A172 (cell line): Measurements from ENCODE around the gene GPRC5C. TPM values are rescaled to one million over a fixed set of nuclear protein-coding genes. Genes with fewer than 3 reads are reported as not detected.
A peak's percentile ranks its signal among the peaks of the same experiment; 100 is the strongest.

Experiments used
- DNase-seq: peaks from one replicate; pipeline ENCODE4 v3.0.0-alpha.2; 2015; ENCODE audit warnings: low spot score
- total RNA-seq: library from RNA; depleted of rRNA; stranded (reverse); fragments of >200 nt; shearing (Covaris generic); gene quantifications from 2 replicates; pipeline ENCODE4 v1.2.3, GENCODE V29; 2014

The GPRC5C gene
- total RNA-seq, 1 experiment from 2014 or later = 2.7 TPM

DNA sequence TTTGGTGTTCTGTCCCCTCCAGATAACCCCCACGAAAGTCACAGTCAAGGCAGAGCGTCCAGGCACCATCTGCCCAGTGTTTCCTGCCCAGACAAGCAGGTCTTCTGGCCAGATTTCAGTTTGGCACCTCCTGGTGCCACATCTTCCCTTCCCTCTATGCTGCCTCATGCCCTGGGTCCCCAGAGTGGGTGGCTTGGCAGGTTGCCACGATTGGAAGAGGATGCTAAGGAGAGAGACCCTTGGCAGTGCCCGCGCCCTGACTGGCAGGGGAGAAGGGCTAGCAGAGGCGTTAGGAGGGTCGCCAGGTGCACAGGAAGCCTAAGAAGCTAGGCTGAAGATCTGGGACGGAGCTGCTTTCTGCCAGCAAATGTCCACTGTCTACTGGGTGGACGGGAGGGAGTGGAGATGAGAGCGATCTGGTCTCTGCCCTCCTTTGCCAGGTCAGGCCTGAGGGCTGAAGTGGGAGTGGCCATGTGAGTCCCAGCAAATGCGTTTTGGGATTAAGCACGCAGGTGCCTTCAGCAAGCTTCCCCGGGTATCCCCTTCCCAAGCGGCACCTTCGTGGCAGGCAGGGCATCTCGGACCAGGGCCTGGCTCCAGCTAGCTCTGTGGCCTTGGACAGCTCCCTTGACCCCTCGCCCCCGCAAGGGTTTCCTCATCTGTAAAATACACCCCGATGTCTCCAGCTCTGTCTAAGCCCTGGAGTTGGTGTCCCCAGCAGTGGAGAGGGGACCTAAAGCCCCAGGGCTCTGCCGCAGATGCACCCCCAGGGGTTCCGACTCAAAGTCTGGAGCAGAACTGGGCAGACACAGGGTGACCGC is 21.2 kb downstream of the GPRC5C start:
- no peak for DNase-seq

DNA sequence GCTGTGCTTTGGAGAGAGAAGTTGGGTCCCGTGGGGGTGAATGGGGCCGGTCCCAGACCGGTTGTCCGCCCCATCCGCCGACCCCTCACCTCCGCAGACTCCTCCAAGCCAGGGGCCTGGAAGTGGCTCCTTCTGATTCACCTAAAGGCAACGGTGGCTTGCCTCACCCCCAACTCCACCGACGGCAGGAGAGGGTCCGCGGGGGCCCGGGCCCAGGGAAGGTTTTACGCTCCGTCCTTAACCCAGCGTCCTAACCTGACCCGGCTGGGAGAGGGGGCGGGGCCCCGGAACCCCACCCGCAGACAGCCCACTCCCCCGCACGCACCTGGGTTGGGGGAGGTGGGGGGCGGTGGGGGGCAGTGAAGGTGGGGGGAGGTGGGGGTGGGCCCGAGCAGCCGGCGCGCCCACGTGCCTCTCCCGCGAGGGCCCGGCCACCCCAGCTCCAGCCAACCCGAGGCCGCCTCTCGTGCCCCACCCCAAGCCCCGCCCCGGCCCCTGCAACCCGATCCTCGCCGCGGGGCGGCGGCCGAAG is 21.8 kb downstream of the GPRC5C start:
- DNase-seq = no peak

DNA sequence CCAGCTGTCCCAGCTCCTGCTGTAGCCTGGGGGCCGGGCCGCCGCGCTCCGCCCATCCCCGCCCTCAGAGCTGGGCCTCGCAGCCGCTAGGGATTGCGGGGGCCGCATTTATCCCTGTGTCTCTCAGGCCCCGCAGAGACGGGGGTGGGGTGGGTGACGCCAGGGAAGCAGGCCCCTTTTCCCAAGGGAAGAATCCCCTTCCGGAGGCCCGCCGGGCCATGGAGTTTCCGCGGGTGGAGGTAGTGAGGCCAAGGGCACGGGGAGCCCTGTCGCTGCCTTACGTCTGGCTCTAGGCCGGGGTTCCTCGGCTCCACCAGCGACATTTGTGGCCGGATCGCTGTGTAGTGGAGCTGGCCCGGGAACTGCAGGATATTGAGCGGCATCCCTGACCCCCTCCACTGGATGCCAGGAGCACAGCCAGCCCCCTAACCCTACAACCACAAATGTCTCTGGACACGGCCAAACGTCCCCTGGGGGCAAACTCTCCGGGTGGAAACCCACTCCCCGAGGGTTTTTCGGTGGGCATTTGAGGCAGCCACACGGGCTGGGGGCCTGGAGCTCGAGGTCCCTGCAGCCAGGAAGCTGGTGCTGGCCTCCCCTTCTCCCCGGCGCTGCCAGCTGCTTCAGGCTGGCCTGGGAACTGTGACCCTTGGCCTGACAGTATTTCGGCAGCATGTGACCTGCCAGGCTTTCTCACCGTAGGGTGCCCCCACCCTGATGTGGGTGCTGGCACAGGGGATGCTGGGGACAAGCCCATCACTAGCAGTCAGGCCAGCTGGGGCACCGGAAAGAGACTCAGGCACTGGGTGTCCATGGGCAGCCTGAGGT is 22.5 kb downstream of the GPRC5C start:
- peak; percentile 64 for DNase-seq

DNA sequence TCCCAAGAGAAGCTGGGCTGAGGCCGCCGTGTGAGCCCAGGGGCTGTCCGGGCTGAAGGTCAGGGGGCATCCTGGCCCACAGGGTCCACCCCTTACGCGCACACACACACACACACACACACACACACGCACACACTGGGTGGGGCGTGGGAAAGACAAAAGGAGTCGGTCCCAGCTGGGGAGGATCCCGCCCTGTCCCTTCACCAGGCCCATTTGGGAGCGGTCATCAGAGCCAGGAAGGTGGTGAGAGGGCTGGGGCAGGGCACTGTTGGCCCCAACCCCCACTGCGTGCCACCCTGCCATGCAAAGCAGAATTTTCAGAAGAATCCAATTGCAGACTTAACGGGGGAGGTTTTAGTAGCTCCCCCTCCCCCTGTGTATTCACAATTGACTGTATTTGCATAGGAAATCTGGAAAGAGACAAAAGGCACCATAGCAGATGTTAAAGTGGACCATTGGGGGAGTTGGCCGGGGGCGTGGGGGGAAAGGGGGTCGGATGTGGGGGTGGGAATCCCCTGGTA is 23.2 kb downstream of the GPRC5C start:
- no peak for DNase-seq

DNA sequence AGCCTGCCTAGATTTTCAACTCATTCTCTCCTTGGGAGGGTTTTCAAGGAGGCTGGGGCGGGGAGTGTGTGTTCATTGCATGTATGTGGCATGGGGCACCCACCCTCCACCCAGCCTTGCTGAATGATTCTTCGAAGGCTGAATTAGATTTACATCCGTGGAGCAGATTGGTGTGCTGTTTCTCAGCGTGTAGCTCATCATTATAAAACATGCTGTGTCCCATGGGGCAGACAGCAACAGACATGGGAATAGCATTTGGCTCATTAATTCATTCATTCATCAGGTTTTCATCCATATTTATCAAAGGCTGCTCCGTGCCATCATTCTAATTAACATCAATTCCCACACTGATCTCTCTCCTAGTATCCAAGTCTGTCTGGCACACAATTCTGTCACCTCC is 23.9 kb downstream of the GPRC5C start:
- DNase-seq = no peak

DNA sequence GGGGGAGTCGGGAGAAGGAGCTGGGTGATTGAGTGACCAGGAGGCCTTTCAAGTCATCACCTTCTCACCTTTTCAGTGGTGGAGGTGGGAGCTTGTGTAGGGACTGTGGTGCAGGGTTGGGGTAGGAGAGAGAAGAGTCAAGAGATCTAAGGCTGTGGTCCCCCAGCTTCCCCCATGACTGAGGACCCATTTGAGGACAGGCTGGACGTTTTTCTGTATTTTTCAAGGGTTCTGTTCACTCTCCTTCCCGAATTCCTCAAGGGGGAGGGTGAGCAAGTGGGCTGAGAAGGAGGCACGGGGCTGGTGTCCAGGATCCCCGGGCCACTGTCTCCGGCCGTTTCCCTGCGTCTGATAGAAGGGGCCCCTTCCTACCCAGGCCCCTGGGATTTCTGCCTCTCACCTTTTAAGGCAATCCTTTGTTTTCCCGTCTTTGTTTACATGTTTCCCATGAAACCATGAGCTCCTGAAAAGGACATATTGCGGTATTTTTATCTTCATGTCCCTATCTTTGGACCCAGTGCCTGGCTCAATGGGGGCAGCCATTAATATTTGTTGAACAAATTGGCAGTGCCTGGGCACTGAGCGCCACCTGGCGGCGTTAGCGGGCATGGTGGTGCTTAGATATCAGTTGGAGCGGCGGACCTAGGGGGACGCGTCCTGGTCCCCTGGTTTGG is 25.4 kb downstream of the GPRC5C start:
- DNase-seq = peak; percentile 45

DNA sequence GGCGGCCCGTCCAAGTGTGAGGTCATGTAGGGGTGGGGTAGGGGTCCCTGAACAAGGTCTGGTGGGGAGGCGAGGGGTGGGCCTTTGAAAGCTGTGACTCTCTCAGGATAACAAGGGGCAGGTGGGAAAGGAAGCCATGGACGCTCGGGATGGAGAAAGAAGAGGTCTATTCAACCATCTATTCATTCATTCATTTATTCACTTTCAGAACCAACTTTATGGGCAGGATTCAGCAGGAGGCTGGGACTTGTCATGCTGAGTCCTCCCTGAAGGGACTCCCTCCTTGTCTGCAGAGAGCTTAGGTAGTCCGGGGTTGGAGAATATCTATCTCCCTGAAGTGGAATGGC is 25.9 kb downstream of the GPRC5C start:
- no peak for DNase-seq

DNA sequence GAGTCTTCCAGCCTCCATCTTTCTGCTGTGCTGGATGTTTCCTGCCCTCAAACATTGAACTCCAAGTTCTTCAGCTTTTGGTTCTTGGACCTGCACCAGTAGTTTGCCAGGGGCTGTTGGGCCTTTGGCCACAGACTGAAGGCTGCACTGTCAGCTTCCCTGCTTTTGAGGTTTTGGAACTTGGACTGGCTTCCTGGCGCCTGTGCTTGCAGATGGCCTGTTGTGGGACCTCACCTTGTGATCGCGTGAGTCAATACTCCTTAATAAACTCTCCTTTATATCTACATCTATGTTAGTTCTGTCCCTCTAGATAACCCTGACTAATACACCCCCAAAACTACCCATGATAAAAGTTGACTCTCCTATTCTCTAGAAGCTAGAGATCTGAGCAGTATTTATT is 26.9 kb downstream of the GPRC5C start:
- no peak for DNase-seq

DNA sequence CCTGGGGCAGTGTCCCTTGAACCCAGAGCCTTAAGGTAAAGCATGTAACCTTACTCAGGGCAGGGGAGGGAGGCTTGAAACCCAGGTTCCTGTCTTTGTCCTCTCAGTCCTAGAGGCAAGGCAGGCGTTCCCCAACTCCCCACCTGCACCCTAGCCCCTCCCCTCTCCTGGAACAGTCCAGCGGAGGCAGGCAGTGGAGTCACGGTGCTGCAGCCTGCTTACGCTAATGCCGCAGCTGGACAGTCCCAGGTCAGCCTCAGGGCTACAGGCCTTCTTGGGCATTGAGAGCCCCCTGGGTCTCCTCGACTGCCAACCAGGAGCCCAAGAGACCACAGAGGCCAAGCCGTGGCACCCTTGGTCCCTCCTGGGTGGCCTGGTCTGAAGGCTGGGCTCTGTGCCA is 27.7 kb downstream of the GPRC5C start:
- DNase-seq = no peak

DNA sequence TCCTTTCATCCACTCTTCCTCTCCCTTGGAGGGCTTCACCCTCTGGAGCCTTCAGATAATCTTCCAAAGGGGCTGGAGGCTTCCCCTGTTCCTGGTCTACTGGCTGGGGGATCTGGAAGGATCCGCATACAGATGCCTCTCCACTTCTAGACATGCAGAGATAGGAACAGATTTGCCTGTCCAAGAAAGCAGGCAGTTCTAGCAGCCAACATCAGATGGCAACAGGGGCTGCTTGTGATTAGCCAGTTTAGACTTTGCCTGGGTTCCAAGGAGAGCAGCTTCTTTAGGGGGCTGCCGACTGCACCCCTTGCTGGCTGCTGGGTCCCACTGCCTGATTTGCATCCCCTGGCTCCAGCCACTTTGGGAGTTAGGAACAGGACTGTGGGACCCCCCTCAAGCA is 28.4 kb downstream of the GPRC5C start:
- DNase-seq = no peak

DNA sequence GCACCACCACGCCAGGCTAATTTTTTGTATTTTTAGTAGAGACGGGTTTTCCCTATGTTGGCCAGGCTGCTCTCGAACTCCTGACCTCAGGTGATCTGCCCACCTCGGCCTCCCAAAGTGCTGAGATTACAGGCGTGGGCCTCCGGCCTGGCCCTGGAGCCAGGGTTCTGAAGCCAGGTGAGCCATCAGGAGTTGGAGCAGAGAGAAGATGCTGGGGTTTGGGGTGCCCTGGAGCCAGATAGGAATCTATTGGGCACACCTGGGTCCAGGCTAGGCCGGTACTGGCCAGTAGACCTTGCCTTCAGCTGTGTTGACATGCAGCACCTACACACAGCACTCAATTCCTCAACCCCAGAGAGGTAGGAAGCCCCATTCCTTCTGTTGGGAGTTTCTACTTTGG is 29.1 kb downstream of the GPRC5C start:
- DNase-seq = no peak

DNA sequence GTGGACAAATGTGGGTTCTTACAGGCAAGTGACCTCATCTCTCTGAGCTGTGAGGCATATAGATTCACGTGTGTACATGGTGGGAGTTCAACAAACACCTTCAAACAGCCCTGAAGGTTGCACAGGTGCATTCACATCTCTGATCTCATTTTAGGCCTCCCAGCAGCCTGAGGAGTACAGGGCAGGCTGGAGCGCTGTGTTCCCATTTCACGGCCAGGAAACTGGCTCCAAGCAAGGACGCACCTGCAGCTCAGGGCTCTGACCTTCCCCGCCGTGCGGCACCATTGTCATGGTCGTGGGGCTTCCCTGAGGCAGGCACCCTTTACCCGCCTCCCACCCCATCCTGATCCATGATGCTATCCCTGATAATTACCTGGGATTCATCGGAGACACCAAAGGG is 29.7 kb downstream of the GPRC5C start:
- DNase-seq = no peak

DNA sequence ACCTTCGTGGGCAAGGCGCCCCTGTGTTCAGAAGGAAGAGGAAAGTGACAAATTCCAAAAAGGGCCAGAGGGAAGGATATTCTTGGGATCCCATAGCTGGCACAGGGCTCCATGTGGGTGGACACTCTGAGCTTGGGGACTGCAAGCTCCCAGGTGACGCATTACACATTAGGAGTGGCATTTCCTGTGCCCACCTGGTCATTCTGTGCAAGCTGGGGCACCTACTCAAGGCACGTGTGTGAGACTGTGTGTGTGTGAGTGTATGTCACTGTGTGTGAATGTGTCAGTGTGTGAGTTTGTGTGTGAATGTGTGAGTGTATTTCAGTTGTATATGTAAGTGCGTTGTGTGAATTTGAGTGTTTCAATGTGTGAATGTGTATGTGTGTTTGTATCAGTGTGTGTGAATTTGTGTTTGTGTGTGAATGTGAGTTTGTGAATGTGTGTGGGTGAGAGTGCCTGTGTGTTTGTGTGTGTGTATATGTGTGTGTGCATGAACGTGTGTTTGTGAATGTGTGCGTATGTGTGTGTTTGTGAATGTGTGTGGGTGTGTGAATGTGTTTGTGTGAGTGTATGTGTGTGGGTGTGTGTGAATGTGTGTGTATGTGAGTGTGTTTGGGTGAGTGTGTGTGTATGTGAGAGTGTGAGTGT is 33.0 kb downstream of the GPRC5C start:
- DNase-seq = no peak

DNA sequence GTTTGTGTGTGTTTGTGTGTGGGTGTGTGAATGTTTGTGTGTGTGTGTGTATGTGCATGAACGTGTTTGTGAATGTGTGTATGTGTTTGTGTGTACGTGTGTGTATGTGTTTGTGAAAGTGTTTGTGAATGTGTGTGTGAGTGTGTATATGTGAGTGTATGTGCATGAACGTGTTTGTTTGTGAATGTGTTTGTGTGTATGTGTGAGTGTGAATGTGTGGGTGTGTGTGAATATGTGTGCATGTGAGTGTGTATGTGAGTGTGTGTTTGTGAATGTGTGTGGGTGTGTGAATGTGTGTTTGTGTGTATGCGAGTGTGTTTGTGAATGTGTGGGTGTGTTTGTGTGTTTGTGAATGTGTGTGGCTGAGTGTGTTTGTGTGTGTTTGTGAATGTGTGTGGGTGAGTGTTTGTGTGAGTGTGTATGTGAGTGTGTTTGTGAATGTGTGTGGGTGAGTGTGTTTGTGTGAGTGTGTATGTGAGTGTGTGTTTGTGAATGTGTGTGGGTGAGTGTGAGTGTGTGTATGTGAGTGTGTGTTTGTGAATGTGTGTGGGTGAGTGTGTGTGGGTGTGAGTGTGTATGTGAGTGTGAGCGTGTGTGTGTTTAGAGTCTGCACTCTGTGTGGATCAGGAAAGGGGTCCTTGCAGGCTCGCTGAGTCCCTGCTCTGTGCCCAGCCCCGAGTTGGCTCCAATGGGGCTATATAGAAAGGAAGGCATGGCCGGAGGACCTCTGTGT is 33.7 kb downstream of the GPRC5C start:
- DNase-seq = no peak

DNA sequence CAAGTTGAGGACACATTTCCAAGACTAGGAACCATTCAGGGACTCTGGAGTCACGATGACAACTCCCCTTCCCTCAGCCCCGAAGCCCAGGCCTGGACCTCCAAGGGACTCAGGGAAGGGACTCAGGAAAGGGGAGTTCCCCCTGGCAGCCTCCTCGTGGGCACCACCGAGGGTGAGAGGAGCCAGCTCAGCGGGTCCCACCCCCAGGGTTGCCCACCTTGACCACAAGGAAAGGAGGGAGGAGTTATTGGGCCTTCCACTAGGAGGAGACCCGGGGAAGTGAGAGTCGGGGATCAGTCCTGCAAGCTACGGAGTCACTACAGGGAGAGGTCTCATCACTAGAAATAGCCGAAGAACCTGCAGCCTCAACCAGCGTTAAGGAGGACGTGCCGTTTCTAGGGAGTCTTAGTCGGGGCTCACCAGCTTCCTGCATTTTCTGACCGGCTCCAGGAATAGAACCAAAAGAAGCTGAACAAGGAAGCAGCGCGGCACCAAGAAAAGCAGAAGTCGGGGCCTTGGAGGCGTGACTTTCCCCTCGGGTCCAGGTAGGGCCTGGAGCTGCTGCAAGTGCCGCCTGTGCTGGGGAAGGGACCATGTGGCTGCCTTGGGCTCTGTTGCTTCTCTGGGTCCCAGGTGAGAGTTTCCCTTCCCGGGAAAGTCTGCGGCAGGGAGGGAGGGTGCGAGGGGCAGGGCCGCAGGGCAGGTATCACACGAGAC is 34.4 kb downstream of the GPRC5C start, which contains the start of gene CD300A:
TSS of gene CD300A (plus strand) at position 524 of the 717 bp plus-strand sequence. CDS start at position 594, 70 bp downstream.
- DNase-seq = no peak

DNA sequence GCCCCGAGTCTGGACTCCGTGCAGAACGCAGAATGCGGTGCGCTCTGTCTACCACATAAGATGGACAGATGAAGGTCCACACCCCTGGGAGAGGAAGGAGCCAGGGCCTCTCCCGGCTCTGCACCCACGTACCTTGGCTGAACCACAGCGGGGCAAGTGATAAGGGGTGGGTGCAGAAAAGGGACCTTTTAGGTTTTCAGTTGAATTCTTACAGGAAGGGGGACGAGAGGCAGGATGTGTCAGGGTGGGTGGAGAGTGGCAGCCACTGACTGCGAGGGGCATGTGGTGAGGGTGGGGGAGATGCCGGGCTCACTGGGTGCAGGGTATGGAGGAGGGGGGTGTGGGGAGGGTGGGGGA is 34.9 kb downstream of the GPRC5C start:
- no peak for DNase-seq

DNA sequence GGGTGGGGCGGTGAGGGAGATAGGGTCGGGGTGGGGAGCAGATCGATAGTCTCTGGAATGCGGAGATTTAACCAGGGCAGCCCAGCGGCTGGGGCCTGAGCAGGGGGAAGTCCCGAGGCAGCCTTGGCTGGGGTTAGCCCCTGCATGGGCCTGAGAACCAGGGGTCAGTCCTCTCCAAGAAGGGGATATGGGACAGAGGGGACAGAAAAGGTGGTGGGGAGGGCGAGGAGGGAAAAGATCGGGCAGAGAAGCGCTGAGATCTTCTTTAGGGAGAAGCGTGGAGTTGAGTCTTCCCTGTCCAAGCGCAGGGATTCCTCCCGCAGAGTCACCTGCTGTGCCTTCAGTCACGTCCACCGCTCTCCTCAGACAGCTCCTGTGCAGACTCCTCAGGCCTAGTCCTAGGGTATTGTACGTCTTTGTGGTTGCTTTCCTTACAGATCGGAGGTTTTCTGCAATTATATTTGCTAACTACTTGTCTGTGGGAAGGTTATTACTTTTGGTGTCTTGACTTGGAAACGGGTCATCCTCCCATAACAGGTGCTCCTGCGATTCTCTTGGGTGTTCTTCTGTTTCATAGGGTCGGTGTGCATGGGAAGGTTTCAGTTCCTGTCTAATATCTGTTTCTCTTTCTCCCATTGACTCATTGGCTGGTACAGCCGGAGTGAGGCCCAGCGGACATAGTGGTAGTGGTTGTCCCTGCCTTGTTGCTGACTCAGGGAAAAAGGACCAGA is 35.5 kb downstream of the GPRC5C start:
- DNase-seq = no peak

DNA sequence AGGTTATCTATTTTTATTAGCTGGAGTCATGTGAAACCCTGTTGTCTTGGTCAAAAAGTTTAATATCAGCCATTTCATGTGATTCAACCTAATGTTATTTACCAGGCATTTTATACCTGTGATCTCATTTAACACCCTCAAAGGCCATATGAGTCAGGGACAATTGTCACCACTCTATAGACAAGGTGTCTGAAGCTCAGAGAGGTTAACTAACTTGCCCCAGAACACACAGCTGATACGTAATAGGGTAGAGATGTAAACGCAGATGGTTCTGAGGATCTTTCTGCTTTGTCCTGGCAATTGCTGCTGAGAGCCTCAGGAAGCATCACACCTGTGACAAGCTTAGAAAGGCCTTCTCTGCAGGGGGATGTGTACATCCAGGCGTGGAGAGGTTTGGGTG is 39.5 kb downstream of the GPRC5C start:
- no peak for DNase-seq

DNA sequence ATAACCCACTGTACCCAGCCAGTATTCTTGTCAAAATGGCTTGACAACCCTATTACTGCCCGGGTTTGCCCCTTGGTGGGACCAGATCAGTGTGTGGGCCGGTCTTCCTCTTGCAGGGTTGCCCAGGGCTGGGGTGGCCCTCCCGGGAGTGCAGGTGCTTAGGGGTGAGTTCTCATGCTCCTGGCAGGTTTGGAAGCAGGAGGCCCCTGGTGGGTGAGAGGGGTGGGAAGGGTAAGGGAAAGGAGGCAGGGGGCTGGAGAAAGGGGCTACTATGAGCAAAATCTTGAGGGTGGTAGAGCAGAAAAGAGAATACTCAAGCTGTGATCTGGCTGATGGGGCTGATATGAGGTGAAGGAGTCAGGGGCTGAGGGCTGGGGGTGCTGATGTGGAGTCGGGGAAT is 41.0 kb downstream of the GPRC5C start:
- DNase-seq = no peak

DNA sequence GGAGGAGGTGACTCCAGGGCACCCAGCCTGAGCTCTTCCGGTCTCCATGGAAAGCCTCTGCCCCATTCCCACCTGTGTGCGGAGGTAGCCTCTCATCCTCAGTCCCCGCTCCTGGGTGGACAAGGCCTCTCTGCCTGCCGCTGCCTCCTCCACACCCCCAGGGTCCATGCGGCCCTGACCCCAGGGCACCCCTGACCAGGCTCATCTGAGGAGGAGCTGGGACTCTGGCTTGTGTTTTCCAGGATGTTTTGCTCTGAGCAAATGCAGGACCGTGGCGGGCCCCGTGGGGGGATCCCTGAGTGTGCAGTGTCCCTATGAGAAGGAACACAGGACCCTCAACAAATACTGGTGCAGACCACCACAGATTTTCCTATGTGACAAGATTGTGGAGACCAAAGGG is 41.4 kb downstream of the GPRC5C start:
- DNase-seq = no peak
